NOMO-1 treated with dmso at 0.1 percent for 144 hours (cell line): ENCODE measurements around the gene USP47.
"Not testable (repeated sequence)": the region's sequence is repeated elsewhere in the genome, so short reads cannot be mapped to it uniquely, and the experiment has no call there.

Source experiments
- DNase-seq: peaks from one replicate; lab custom pipeline; 2025; ENCODE audit not compliant: unreplicated experiment; lab: John Stamatoyannopoulos, UW

Gene USP47

GRCh38 chr11:11827272-11827671 lies 14.5 kb upstream of the USP47 start:
- DNase-seq, result no peak

GRCh38 chr11:11831406-11831805 lies 10.4 kb upstream of the USP47 start:
- not testable (repeated sequence) for DNase-seq

GRCh38 chr11:11836676-11837231 lies 5.0 kb upstream of the USP47 start:
- DNase-seq, result no peak

- DNase-seq, result no peak
Measured at GRCh38 chr11:11839718-11840117, 2.1 kb upstream of the USP47 start.

GRCh38 chr11:11841116-11841722 lies 553 bp upstream of the USP47 start:
- DNase-seq, result peak; percentile 37

GRCh38 chr11:11842421-11843008 lies 743 bp downstream of the USP47 start:
- DNase-seq, result peak; percentile 77

- no peak for DNase-seq
Measured at GRCh38 chr11:11843211-11843621, 1.4 kb downstream of the USP47 start.

GRCh38 chr11:11843642-11844041 lies 1.9 kb downstream of the USP47 start:
- DNase-seq, result no peak

GRCh38 chr11:11844272-11844671 lies 2.5 kb downstream of the USP47 start:
- DNase-seq, result no peak

- DNase-seq, result no peak
Measured at GRCh38 chr11:11845071-11845470, 3.3 kb downstream of the USP47 start.

- DNase-seq, result no peak
Measured at GRCh38 chr11:11845551-11845950, 3.8 kb downstream of the USP47 start.

- DNase-seq, result no peak
Measured at GRCh38 chr11:11847082-11847481, 5.3 kb downstream of the USP47 start.

GRCh38 chr11:11848891-11849746 lies 7.3 kb downstream of the USP47 start:
- peak; percentile 34 for DNase-seq

- DNase-seq, result no peak
Measured at GRCh38 chr11:11850668-11851067, 8.9 kb downstream of the USP47 start.

GRCh38 chr11:11856638-11857037 lies 14.9 kb downstream of the USP47 start:
- no peak for DNase-seq

- no peak for DNase-seq
Measured at GRCh38 chr11:11857769-11858168, 16.0 kb downstream of the USP47 start.

GRCh38 chr11:11858676-11859075 lies 16.9 kb downstream of the USP47 start:
- DNase-seq, result no peak

GRCh38 chr11:11860103-11860979 lies 18.6 kb downstream of the USP47 start:
- DNase-seq, result no peak

- DNase-seq, result no peak
Measured at GRCh38 chr11:11862999-11863398, 21.2 kb downstream of the USP47 start.

- DNase-seq, result no peak
Measured at GRCh38 chr11:11864332-11864731, 22.6 kb downstream of the USP47 start.

GRCh38 chr11:11864803-11865202 lies 23.0 kb downstream of the USP47 start:
- DNase-seq, result no peak
